GM06990 (cell line): ENCODE data around the gene ATG16L1.
A peak's percentile ranks its signal among the peaks of the same experiment; 100 is the strongest.

Experiments
- DNase-seq: peaks from one replicate; pipeline ENCODE4 v3.0.0-alpha.2; 2011; ENCODE audit not compliant: insufficient read length; ENCODE audit errors: extremely low read depth
- H3K27me3 ChIP-seq: replicated peaks from 2 replicates; pipeline ENCODE4 v1.6.0; 2011; ENCODE audit warnings: low read length; ENCODE audit not compliant: control insufficient read depth, insufficient read depth
- H3K36me3 ChIP-seq: 2 replicates; pipeline ENCODE4 v1.5.1; 2011; ENCODE audit warnings: low read length; ENCODE audit not compliant: control insufficient read depth, insufficient read depth
- H3K4me3 ChIP-seq: replicated peaks from 2 replicates; pipeline ENCODE4 v1.5.1; 2011; ENCODE audit warnings: low read depth, mild to moderate bottlenecking, control low read depth, low read length
- CTCF ChIP-seq: IDR thresholded peaks from 2 replicates; pipeline ENCODE4 v1.5.1; 2011; ENCODE audit warnings: low read length, control low read depth, mild to moderate bottlenecking, inconsistent platforms; ENCODE audit not compliant: insufficient read depth, poor library complexity, severe bottlenecking

ATG16L1 gene

GRCh38 chr2:233266481-233266880, 15.0 kb downstream of the ATG16L1 start:
- Histone ChIP-seq H3K36me3 (peaks cover 26% of the 10 kb centered on the region), H3K27me3 (no peaks in the 10 kb centered on the region), H3K4me3 (no peak overlapping the region)
- no peak for DNase-seq
- no peak for TF ChIP-seq CTCF

- Histone ChIP-seq H3K4me3 (no peak overlapping the region), H3K27me3 (no peaks in the 10 kb centered on the region), H3K36me3 (peaks cover 27% of the 10 kb centered on the region)
- no peak for TF ChIP-seq CTCF
- DNase-seq, result peak; percentile 59
Observed at GRCh38 chr2:233267516-233268245, 16.2 kb downstream of the ATG16L1 start.

GRCh38 chr2:233270366-233270765, 18.9 kb downstream of the ATG16L1 start:
- H3K27me3 ChIP-seq, result no peaks in the 10 kb centered on the region
- no peak for TF ChIP-seq CTCF
- H3K36me3 ChIP-seq, result peaks cover 25% of the 10 kb centered on the region
- no peak overlapping the region for H3K4me3 ChIP-seq
- no peak for DNase-seq

- no peak for TF ChIP-seq CTCF
Observed at GRCh38 chr2:233270951-233271350, 19.5 kb downstream of the ATG16L1 start.

GRCh38 chr2:233271693-233272092, 20.2 kb downstream of the ATG16L1 start:
- peaks cover 29% of the 10 kb centered on the region for H3K36me3 ChIP-seq

More at GRCh38 chr2:233270951-233271350, 19.5 kb downstream of the ATG16L1 start:
- no peaks in the 10 kb centered on the region for H3K27me3 ChIP-seq
- no peak overlapping the region for H3K4me3 ChIP-seq
- no peak for DNase-seq
- peaks cover 30% of the 10 kb centered on the region for H3K36me3 ChIP-seq

More at GRCh38 chr2:233271693-233272092, 20.2 kb downstream of the ATG16L1 start:
- no peaks in the 10 kb centered on the region for H3K27me3 ChIP-seq
- DNase-seq, result no peak
- TF ChIP-seq CTCF, result no peak
- no peak overlapping the region for H3K4me3 ChIP-seq
